BJ (cell line): Measurements from ENCODE around the gene MRPS27. TPM values are rescaled to one million over a fixed set of nuclear protein-coding genes. Genes with fewer than 3 reads are reported as not detected.
"Not testable (repeated sequence)": the region's sequence is repeated elsewhere in the genome, so short reads cannot be mapped to it uniquely, and the experiment has no call there.

Source experiments
- CTCF ChIA-PET: fragments of 350-600 bp; formaldehyde crosslinking; extraction: SDS; loops from one replicate; lab custom pipeline; 2021; ENCODE audit warnings: antibody characterized with exemption, inconsistent platforms; lab: Yijun Ruan, JAX
- POLR2A ChIA-PET: fragments of 300-600 bp; sonication (Branson Sonifier 250); formaldehyde crosslinking; extraction: SDS; loops from one replicate; lab custom pipeline; 2021; ENCODE audit warnings: antibody characterized with exemption; lab: Charles Lee
- DNase-seq: peaks from one replicate; pipeline ENCODE4 v3.0.0-alpha.2; 2011; ENCODE audit warnings: low read depth
- H3K27me3 ChIP-seq: 2 replicates; pipeline ENCODE4 v1.6.0; 2011; ENCODE audit warnings: low read length; ENCODE audit not compliant: control insufficient read depth, insufficient read depth
- H3K36me3 ChIP-seq: 2 replicates; pipeline ENCODE4 v1.5.1; 2011; ENCODE audit warnings: low read length; ENCODE audit not compliant: control insufficient read depth, insufficient read depth
- H3K4me3 ChIP-seq: 2 replicates; pipeline ENCODE4 v1.5.1; 2011; ENCODE audit warnings: low read depth, mild to moderate bottlenecking, control low read depth, low read length
- polyA plus RNA-seq: library from polyadenylated mRNA; depleted of rRNA; stranded (reverse); fragments of >200 nt; gene quantifications from 2 replicates; pipeline ENCODE4 v1.2.3, GENCODE V29; 2011
- TF ChIP-seq, protein P1 (sequence below): IDR thresholded peaks from 2 replicates; pipeline ENCODE4 v1.5.1; 2011; ENCODE audit warnings: low read depth, mild to moderate bottlenecking, control low read depth, inconsistent platforms, low read length, moderate library complexity; ENCODE audit not compliant: insufficient read depth

MRPS27 gene
- polyA plus RNA-seq, 1 experiment, result 52.6 TPM

DNA sequence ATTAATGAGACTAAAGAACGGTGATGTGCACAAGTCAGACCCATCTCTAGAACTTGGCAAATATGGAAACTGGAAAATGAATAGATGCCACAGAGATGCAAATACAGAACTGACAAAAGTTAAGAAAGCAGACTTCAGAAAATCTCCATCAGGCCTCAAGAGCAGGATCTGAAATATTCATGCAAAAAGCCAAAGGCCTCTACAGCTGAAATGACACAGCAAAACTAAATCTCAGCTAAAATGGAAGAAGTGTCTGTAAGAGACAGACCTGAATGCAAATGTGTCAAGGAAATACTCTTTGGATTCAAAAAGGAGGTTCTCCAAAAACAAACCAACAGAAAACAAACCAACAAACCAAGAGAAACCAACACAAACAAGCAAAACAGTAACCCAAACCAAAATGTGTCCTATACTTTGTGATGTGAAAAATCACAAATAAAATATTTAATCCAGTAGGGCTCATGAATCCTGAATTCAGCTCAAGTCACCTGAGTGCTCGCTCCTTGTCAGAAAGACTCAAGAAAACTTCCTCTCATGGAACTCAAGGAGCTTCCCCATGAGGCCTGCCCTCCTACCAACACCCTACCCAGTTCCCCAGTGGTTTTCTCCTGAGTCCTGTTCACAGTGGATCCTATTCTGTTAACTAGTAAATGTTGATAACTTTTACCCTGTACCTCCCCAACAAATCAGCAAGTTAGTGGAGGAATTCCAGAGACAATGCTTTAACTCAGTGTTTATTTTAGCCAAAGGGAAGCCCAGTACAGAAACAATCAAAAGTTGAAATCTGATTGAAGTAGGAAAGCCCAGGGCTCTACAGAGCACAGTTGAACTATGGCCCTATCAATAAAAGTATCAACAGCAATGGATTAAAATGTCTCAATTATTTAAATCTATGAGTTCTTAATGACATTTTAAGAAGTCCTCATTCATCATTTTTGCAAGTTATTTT lies 14.6 kb downstream of the MRPS27 start:
- TF ChIP-seq, protein P1, sequence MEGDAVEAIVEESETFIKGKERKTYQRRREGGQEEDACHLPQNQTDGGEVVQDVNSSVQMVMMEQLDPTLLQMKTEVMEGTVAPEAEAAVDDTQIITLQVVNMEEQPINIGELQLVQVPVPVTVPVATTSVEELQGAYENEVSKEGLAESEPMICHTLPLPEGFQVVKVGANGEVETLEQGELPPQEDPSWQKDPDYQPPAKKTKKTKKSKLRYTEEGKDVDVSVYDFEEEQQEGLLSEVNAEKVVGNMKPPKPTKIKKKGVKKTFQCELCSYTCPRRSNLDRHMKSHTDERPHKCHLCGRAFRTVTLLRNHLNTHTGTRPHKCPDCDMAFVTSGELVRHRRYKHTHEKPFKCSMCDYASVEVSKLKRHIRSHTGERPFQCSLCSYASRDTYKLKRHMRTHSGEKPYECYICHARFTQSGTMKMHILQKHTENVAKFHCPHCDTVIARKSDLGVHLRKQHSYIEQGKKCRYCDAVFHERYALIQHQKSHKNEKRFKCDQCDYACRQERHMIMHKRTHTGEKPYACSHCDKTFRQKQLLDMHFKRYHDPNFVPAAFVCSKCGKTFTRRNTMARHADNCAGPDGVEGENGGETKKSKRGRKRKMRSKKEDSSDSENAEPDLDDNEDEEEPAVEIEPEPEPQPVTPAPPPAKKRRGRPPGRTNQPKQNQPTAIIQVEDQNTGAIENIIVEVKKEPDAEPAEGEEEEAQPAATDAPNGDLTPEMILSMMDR, result no peak
- ChIA-PET CTCF (interaction anchor here (0.6 to 3.0 kb wide), 4 partner anchors 10 to 522 kb away, joined by 3 to 9 read pairs (median 3); partner anchors contain the start of genes MRPS27 and PTCD2), POLR2A (no interaction called here)
- no peak overlapping the region for H3K4me3 ChIP-seq
- no peaks in the 10 kb centered on the region for H3K27me3 ChIP-seq
- no peak for DNase-seq
- H3K36me3 ChIP-seq, result no peaks in the 10 kb centered on the region; the same call in 1 of the 2 replicates

DNA sequence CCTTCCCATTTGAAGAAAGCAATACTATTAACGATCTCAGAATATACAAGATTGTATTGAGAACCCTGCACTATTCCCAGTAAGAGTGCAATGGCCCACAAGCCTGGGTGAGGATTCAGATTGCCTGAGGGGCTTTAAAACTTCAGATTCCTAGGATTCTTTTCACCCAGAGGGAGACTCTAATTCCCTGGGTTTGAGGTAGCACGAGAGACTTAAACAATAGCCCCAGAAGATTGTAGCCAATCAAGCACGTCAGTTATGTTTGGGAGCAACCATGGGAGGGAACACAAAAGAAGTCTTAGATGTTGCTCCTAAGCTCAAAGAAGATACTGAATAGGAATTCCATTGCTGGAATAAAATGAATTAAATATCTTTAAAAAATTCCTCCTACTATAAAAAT lies 17.9 kb downstream of the MRPS27 start:
- POLR2A ChIA-PET, result no interaction called here
- CTCF ChIA-PET, result interaction anchor here (0.9 to 1.4 kb wide), 2 partner anchors 16 to 34 kb away, joined by 3 read pairs; no protein-coding TSS in a partner anchor
- TF ChIP-seq, protein P1, result no peak
- Histone ChIP-seq H3K27me3 (no peaks in the 10 kb centered on the region), H3K36me3 (no peaks in the 10 kb centered on the region), H3K4me3 (no peak overlapping the region)
- DNase-seq, result no peak

DNA sequence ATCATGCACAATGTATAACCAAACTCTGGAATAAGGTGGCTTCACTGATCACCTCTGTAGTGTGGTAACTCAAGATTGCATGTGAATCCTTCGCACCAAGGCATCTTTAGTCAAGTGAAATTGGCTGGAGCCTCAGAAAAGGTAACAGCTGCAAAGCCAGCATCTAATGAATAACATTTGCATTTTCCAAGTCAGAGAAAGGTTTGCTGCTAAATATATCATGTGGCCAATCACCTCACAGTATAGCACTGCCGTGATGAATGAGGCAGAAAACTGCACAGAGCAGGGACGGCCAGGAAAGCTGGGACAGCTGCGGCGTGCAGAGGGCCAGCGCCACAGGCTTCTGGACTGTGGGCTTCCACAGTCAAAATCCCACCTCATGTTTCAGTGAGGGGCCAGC lies 18.5 kb downstream of the MRPS27 start:
- ChIA-PET CTCF (no interaction called here), POLR2A (no interaction called here)
- Histone ChIP-seq H3K36me3 (no peaks in the 10 kb centered on the region), H3K27me3 (no peaks in the 10 kb centered on the region), H3K4me3 (no peak overlapping the region)
- DNase-seq, result no peak
- TF ChIP-seq, protein P1, result no peak

DNA sequence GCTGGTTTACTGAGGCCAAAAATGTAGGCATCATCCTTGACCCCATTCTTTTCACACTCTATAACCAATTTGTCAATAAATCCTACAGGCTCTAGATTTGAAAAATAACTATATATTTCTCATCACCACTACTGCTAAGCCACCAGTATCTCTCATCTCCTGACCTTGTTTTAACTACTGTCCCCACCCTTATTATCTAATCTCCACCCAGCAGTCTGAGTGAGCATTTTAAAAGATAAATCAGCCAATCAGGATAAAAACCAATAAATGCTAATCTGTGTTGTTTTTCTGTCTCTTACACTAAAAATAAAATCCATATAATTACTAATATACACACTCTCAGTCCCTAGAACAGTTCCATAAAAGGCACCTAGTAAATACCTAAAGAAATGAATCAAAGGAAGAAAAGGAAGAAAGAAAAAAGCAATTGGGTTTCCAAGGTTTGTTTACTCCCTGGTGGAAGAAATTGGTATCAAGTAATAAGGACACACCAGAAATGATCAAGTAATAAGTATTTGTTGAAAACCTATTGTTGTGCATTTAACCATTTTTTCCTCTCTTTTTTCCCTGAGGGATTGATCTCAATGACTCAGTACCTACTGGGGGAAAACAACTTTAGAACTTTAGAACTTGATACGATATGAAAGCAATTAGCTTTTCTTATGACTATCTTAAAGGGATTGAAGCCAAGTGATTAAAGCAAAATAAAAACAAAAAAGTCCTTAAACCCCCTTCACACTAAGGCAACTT lies 19.3 kb downstream of the MRPS27 start:
- TF ChIP-seq, protein P1, result no peak
- Histone ChIP-seq H3K36me3 (no peaks in the 10 kb centered on the region), H3K4me3 (no peak overlapping the region), H3K27me3 (no peaks in the 10 kb centered on the region)
- no peak for DNase-seq
- CTCF ChIA-PET, result no interaction called here
- POLR2A ChIA-PET, result no interaction called here

DNA sequence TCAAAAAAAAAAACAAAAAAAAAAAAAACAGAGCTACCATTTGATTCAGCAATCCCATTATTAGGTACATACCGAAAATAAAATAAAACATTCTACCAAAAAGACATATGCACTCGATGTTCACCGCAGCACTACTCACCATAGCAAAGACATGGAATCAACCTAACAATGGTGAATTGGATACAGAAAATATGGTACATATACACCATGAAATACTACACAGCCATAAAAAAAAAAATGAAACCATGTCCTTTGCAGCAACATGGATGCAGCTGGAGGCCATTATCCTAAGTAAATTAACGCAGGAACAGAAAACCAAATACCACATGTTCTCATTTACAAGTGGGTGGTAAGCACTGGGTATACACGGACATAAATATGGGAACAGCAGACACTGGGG lies 21.3 kb downstream of the MRPS27 start:
- ChIA-PET POLR2A (no interaction called here), CTCF (interaction anchor here (0.6 to 1.1 kb wide), 4 partner anchors 30 to 168 kb away, joined by 3 to 6 read pairs (median 4); no protein-coding TSS in a partner anchor)
- TF ChIP-seq, protein P1, result no peak
- Histone ChIP-seq H3K27me3 (no peaks in the 10 kb centered on the region), H3K36me3 (no peaks in the 10 kb centered on the region), H3K4me3 (no peak overlapping the region)
- DNase-seq, result no peak

DNA sequence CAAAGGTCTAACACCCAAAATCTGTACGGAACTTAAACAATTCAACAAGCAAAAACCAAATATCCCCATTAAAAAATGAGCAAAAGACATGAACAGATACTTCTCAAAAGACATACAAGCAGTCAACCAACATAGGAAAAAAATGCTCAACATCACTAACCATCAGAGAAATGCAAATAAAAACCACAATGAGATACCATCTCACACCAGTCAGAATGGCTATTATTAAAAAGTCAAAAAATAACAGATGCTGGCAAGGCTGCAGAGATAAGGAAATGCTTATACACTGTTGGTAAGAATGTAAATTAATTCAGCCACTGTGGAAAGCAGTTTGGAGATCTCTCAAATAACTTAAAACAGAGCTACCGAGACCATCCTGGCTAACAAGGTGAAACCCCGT lies 21.9 kb downstream of the MRPS27 start:
- H3K36me3 ChIP-seq, POLR2A ChIA-PET, DNase-seq, H3K27me3 ChIP-seq, H3K4me3 ChIP-seq: not testable (repeated sequence)
- CTCF ChIA-PET, result interaction anchor here (0.8 to 1.8 kb wide), 4 partner anchors 11 to 168 kb away, joined by 3 to 6 read pairs (median 5); no protein-coding TSS in a partner anchor
